ENCODE data around the gene GOT1.

GOT1 gene

DNA sequence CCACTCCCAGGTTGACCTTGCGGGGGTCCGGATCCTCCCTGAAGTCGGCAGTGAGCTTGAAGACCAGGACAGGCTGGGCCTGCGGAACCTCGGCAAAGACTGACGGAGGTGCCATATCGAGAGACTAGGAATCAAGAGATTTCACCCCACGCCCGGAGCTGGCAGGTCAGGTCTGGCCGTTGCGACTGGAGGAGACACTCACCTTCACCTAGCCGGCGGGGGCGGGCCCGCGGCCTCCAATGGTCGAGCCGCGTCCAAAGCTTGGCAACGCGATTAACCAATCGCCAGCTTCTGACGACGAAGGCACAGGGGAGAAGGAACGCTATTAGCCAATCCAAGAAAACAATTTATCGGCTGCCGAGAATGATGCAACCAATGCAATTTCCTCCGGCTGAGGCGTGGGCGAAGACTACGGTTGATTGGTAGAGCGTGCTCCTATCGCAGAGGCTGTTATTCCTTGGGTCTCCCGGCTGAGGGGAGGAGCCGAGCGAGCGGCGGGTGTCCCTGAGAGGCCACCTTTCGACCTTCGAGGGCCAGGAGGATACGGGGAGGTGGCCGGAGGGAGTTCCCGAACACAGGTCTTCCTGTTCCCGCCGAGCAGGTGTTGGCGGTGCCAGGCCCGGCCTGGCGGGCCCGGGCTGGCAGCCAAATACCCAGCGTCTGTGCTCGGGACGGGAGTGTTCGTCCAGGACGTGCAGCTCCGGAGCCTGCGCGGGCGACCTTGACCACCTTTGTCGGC, at the start of gene GOT1:
GOT1 (minus strand) TSS at position 174 of the 739 bp plus-strand sequence; CDS start at position 115, 59 bp downstream.
- peak; percentile 97 for DNase-seq

DNA sequence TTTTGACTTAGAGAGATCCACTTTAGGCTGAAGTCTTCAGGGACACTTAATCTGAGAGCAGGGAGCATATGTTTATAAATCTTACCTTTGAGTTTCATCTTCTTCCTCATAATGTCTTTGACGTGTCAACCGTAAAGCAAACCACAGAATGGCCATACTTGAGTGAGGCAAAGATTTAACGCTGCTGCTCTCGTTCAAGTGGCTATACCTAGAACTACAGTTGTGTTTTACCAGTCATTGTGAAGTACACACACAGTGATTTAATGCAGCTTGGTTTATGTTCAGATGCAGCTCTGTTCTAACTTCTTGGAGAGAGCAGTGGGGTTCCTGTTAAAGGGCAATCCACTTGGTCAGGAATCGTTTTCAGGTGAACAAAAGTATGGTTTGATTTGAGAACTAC, 39.9 kb upstream of the GOT1 start:
- DNase-seq, result no peak

DNA sequence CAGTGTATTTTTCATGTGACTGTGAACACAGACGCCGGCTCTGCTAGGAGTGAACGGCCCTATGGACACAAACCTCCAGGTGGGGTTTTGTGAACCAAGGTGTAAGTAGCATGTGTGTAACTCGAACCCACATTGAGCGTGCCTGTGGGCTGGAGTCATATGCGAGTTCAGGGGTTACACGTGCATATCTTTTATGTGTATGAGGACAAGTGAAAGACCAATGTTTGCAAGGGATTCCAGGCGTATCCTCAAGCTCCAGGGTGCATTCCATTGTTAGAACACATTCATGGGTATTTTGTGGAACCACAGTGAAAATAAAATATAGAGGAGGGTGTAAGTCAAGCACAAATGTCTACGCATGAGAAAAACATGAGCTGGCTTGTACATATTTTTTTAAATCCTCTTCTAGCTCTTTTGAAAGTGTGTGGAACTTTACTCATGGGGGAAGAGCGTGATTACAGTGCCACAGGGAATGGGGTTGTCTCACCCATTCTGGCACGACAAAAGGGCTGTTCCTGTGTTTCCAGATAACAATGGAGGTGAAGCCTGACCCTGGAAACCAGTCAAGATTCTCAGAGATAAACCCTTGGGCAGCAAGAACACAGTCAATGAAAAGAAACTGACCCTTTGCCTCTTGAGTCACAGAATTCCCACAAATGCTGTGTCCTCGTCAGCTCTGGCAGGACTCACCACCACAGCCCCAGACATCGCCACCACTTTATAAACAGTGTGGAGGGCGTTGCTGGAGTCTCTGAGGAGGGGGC, 37.0 kb upstream of the GOT1 start:
- DNase-seq, result no peak

DNA sequence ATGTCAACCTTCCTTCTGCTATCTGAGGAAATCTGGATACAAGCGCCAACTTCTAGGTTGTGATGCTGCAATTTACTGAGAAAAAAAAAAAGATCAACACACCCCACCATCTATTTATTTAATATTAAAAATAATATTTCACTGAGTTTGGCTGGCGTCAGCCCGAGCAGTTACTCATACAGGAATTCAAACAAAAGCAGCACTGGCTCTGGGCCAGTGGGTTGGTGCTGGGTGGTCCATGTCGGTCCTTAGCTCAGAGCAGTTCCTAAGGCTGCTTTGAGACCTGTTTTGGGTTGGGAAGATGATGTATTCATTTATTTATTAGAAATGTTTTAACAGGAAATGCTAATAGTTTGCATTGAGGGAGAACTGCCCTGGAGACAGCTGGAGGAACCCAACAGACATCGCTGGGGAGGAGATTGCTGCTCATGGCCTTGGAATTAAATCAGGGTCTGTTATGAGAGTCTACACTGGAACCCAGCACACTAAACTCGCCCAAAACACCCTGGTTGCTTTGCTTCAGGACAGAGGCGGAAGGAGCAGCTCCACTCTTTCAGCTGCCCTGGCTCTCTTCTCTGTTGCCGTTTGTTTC, 36.3 kb upstream of the GOT1 start:
- DNase-seq, result no peak

DNA sequence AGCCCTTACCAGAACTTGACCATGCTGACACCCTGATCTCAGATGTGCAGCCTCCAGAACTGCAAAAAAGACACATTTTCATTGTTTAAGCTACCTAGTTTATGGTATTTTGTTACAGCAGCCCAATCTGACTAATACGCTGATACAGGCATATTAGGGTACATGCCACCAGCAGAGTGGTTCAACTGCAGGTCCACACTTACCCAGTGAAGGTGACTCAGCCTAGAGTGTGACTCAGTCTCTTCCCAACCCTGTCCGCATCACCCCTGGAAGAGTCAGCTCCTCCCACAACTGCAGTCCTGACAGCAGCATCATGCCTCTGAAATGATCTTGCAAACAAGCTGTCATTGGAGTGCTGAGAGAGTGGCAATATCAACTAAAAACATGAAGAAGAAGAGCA, 30.8 kb upstream of the GOT1 start:
- DNase-seq, result no peak

DNA sequence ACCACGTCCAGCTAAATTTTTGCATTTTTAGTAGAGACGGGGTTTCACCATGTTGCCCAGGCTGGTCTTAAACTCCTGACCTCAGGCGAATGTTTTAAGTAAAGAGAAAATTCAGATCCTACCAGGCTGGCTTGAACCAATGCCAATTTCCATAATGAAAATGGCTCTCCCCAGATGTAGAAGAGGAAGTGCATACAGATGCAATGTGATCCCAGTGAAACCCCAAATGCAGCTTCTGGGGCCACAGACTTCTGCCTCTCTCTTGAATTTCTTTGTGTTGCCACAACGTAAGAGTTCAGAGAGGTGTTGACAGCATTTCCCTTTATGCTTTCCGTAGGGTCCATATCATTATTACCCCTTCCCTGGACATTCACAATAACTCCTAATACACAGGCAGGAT, 29.6 kb upstream of the GOT1 start:
- DNase-seq, result no peak

DNA sequence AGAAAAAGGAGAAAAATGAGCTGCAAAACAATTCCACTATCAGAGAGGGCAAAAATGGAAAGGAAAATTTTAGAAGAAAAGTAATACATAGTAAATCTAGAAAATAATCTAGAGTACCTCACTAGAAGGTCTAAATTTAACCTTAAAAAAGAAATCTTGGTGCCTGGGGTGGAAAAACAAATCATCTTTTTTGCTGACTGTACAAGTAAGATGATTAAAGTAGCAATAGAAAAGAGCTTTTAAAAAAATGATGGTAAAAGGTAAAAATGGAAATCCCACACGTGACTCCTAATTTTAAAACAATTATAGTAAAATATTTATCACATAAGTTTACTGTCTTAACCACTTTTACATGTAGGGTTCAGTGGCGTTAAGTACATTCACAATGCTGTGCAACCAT, 28.8 kb upstream of the GOT1 start:
- no peak for DNase-seq

DNA sequence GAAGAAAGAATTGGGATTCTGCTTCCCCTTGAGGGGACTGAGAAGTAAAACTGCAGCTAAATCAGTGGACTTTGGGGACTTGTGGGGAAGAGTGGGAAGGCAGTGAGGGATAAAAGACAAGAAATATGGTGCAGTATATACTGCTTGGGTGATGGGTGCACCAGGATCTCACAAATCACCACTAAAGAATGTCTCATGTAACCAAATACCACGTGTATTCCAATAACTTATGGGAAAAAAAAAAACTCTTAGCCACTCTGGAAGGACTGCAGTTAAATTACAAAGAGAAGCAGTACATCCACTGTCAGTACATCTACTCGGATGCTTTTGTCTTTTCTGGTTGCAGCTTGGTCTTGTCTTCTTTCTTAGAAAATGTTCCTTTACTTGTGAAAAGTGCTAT, 27.4 kb upstream of the GOT1 start:
- DNase-seq, result no peak

DNA sequence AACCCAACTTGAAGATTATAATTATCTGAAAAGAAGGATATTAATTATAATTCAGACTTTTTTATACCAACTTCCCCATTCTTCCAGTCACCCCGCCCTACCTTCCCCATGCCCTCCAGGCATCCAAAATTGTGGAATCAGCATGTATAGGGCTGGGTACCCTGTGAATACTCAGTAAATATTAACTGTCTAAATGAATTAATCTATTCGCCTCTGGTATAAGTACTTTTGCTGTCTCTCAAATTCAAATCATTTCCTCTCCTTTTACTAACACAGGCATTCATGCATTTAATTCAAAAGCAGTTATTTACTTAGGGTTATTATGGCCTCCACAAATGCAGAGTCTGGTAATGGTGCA, 26.5 kb upstream of the GOT1 start:
- DNase-seq, result no peak

DNA sequence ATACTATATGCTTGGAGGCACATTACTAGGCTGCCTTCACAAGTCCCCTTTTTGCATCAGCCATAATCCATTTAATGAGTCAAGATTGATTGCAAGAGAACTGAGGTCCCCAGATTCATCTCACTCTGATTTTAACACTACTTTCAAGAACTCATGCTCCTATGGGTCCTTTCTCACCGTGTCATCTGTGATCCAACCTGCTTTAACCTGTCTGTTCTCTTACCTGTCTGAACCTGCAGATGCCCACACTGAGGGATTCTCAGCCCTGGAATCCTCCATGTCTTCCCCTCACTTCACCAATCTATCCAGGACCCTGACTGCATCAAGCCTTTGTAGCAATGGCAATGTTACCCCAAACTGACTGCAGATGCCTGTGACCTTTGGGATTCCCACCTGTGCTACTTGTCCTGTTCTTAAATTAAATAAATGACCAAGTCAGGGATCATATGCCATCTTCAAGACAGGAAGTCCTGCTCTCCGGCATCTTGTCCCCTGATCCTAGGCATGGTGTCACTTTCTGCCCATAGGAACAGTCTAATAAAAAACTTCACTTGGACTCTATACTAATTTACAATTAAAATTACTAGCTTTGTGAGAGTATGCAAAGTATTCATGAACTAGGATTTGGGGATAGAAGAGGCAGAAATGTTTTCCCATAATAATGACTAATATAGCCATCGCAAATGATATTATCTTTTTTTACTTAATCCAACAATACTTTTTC, 25.9 kb upstream of the GOT1 start:
- no peak for DNase-seq

DNA sequence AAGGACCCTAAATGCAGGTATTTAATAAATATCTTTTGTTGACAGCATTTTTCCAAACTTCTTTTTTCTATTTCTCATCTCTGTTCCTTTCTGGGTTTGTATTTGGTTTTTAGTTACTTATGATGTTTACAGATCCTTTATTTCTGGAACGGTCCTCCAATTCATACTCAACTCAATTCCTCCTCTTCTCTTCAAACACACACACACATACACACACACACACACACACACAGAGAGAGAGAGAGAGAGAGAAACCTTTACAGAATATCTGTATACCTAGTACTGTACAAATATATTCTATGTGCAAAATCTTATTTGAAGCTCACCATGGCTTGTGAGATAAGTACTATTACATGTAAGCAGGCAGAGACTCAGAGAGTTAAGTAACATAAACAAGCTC, 21.6 kb upstream of the GOT1 start:
- no peak for DNase-seq

DNA sequence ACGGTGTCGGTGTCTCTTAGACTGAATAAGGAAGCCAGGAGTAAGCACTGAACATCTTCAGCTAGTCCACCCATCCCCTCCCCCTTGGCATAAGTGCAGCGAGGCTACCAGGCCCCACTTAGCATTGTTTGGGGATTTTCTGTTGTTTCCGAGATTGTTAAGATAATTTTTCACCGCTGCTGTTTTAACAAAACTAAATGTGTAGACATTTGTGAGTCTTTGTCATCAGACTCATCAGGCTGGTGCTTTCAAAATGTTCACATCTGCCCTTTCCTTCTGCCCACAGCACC, 21.0 kb upstream of the GOT1 start:
- no peak for DNase-seq

DNA sequence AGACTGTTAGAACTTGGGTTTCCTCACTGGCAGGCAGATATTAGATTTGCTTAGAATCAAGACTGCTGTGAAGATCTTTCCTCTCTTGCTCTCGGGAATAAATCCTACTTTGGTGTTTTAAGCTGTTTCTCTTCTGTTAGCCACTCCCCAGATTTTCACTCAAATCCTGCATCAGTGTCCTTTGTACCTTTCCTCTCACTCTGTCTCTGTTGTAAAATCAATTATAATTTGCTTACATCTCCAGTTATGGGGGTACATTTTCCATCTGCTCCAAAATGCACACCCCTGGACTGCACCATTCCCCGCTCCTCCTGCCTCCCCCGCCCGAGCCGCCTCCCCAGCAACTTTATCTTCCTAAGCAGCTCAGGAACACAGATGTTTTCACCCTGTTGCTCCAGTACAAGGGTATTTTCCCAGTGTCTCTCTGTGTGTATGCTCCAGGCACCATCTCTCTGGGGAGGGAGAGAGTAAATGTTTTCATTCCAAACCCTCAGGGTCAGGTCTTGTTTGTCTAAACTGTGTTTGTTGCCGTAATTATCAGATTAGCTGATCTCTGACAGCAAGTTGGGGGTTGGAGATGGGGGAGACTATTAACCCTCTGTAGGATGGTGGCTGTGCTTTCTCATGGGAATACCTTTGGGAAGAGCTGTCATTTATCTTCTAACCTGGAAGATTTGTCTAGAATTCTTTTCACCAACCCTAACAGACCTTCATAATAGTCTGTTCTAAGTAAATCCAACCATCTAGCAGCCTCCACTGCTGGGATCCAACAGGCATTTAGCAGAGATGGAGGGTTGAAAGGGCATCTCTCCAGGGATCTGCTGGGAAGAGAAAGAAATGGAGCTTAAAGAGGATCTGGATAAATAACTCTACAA, 20.4 kb upstream of the GOT1 start:
- no peak for DNase-seq

DNA sequence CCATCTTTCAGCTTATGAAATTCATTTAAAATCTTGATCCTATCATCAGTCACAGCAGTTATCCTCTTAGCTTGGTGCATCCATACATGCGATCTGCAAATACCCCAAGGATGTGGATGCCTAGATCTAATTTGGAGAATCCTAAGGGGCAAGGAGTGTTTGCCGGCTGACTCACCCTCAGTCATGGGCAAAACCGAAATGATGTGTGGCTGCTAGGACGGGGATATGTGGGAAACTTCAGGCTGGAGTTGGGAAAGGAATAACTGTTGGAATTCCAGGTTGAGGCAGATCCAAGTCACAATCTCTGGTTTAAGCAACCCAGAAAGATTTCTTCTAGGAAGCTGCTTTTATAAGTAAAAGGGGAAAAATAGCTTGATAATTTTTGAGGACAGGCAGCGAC, 19.7 kb upstream of the GOT1 start:
- DNase-seq, result no peak

DNA sequence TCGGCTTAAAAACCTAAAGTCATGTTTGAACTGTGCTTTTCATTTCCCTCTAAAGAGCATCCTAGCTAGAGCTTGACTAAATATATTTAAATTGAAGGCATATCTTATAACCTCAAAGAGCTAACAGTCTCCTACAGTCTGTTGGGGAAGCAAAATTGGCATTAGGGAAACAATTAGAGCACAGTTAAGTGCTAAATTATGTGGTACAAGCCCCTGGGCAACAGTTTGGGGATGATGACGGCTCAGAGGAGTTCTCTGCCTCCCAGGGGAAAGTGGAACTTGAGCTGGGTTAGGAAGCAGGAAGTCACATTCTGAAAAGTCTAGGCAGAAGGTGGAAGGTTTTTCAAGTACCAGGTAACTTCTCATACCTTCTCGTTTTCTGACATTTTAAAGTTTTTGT, 18.6 kb upstream of the GOT1 start:
- no peak for DNase-seq

DNA sequence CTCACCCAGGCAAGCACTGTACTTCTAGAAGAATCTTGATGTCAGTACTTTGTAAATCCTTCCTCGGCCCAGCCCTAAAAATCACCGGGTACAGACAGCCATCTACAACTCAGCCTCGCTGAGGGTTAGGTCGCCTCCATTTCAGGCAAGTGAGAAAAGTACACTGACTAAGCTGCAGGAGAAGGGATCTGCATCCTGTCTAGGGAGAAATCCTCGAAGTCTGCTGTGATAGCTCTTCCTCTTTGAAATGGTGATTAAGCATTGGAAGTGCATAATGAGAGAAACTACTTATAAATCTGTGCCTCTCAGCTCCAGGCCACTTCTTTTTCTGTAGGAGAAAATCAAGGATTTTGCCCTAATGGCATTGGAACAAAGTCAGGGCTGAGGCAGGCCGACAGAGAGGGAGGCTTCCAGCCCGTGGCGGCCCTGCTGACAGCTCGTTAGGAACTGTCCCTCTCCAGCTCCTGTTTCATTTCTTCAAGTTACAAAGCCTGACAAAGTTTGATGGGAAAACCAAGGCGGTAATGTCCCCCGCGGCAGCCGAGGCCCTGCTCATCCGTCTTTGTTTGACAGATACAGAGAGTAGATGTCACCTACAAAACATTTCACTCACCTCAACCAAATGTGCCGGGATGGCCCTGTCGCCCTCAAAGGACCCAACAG, 14.1 kb upstream of the GOT1 start:
- DNase-seq, result no peak

DNA sequence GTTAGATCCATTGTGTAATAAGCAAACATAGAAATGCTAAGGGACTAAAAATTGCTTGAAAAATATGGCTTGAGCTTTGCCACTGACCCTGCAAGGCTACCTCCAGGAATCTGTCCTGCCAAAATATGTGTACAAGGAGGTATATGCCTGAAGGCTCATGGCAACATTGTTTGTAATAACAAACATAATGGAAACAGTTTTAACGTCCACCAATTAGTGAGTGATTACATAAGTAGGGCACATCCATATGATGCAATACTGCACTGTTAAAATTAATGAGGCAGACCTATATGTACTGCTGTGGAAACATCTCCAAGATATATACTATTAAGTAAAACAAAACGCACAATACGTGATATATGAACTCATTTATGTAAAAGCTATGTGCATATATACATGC, 13.1 kb upstream of the GOT1 start:
- no peak for DNase-seq

DNA sequence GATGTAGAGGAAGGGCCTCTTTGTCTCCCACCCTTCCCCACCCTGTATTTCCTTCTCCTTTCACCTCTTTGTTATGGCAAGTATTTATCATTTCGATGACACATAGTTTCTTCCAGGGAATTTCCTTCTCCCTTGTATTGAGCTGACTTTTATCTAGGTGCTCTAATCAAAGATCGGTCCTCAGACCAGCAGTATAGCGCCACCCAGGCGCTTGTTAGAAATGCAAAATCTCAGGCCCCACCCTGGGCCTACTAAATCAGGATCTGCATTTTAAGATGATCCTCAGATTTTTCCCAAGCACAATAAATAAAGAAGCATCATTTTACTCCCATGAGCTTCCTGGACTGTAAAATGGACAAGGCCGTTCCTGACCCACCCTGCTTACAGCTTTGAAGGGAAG, 12.0 kb upstream of the GOT1 start:
- no peak for DNase-seq

DNA sequence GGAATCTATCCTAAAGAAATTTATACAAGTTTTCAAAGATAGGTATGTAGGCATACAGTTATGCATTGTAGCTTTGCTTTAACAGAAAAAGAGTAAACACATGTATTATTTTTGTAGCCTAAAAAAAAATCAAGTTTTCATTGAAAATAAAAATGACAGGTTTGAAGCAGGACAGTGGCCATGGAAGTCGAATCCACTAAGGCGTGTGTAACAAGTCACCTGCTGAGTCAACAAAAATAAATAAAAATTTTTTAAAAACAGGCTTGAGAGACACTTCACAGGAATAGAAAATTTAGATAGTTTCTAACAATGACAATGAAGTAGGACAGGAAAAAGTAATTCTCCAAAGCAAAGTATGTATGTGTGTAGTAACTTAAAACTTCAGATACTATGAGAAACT, 8.5 kb upstream of the GOT1 start:
- no peak for DNase-seq

DNA sequence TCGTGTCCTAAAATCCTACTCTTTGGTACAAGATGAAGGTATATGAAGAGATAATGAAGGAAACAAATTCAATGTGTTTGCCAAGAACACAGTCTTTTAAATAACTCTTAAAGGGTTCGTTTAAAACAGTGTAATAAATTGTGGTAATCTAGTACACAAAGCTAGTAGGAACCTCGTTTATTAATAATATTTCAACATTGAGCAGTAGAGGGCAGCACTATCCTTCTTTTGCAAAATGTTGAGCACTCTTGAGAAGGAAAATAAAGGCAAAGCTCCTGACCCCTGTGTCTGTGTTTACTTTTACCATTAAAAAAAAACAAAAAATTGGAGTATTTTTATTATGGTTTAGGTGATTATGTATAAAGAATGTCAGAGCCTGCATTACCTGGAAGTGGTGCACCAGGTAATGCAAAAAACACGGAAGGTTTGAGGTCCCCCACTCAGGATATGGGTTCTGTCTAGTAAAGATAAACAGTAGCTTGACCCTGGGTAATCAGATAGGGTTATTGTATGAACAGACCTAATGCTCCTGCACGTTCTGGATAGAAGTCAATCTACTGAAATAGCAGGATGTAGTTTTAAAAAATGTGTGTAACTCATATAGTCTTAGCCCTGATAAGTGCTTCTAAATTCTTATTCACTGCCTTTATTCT, 5.7 kb upstream of the GOT1 start:
- DNase-seq, result no peak

DNA sequence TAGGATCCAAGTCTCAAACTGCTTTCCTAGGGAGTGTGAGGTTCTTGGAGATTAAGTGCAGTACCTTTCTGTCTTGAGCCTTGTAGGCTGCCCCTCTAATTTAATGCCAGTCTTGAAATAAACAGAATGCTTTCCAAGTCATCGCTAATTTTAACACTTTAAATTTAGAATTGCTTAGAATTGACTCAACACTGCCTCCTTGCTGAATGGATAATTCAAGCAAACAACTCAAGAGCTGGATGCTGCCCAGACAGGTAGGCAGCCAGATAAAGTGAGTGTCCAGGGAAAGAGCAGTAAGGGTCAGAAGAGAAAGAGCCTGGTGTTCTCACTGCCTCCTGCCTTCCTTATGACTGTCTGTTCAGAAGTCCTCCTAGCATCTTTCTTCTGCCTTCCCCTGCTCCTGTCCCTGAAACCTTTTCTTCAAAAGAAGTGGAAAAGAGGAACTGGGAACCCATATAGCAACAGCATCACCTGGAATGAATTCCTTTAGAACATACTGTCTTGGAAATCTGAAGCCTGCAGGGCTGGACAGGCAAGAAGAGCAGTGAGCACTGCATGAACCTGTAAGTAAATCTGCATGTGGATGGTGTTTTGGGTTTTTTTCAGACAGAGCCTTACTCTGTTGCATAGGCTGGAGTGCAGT, 3.1 kb upstream of the GOT1 start:
- DNase-seq, result no peak
